Measurements from ENCODE around the gene SERTAD2. TPM values are rescaled to one million over a fixed set of nuclear protein-coding genes. Genes with fewer than 3 reads are reported as not detected.

Gene SERTAD2
- total RNA-seq, 2 donors from 2014 or later, result 3.3 to 6.7 TPM

DNA sequence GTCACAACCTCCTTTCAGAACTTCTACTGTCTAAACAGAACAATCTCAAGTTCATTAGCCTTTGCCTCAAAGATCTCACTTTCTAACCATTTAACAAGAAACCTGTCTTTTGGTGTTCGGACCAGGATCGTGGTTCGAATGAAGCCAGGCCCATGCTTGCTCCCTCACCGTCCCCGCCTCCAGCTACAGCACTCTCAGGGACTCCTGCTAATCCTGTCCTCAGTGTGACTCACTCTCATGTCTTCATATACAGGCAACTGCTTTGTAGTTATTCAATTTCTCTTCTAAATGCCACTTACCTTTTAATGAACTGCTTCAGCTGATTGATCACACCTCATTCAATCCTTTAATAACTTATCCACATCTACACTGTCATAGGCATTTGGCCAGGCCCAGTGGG is 15.8 kb downstream of the SERTAD2 start:
- Histone ChIP-seq H3K4me1 (peaks cover 28% of the 10 kb centered on the region), H3K9me3 (no peaks in the 10 kb centered on the region), H3K36me3 (replicated peaks in 1 of 2; ENCODE audit: insufficient read depth in 1 of 2, low read depth in 2 of 2) (peaks cover 0 to 6% of the 10 kb centered on the region in 2 donors), H3K4me3 (no peak overlapping the region), H3K27me3 (no peaks in the 10 kb centered on the region), H3K27ac (no peak overlapping the region)
- TF ChIP-seq CTCF (IDR thresholded peaks at IDR 0.05), result no peak
- TF ChIP-seq POLR2A (IDR thresholded peaks at IDR 0.05), result no peak
- ATAC-seq (no peak), DNase-seq (no peak)
- 92 to 94% methylated on average over 5 of the region's 5 CpGs for WGBS, 2 donors
- intact Hi-C loops (cut with DNase I), result no loop called here

DNA sequence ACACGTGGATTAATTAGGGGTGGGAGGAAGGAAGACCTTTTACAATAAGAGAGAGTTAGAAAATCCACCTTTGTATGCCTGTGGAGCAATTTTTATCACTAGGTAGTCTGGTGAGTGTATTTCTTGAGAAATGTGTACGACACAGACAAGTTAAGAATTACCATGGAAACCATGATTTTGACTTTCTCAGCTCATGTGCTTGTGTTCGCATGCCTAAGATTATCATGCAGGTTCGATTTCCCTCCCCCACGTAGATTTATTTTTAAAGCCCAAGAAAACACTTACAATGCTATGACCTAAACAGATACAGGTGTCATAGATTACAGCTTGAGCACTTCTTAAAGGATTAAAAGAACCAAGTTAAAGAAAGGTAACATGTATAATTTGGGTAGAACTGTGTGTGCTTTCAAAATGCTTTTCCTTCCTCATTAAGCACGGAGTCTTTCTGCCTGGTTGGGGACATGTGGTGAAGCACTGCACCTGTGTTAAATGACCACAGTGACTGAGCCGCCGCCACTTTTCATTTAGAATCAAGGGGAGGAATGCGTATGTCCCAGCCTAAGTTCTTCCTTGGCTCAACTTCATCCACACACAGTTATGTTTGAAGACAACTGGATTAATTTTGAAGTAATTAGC is 16.6 kb downstream of the SERTAD2 start:
- intact Hi-C loops (cut with DNase I), result no loop called here
- 50 to 65% methylated on average over 9 of the region's 9 CpGs for WGBS, 2 donors
- ATAC-seq (no peak), DNase-seq (no peak)
- no peaks in the 10 kb centered on the region for H3K27me3 ChIP-seq
- H3K36me3 ChIP-seq (replicated peaks in 1 of 2; ENCODE audit: insufficient read depth in 1 of 2, low read depth in 2 of 2), result peaks cover 0 to 6% of the 10 kb centered on the region in 2 donors
- no peaks in the 10 kb centered on the region for H3K9me3 ChIP-seq
- H3K4me1 ChIP-seq, result peaks cover 28% of the 10 kb centered on the region
- TF ChIP-seq CTCF (IDR thresholded peaks at IDR 0.05) (no peak), POLR2A (IDR thresholded peaks at IDR 0.05) (no peak)
- no peak overlapping the region for H3K27ac ChIP-seq
- H3K4me3 ChIP-seq, result no peak overlapping the region

DNA sequence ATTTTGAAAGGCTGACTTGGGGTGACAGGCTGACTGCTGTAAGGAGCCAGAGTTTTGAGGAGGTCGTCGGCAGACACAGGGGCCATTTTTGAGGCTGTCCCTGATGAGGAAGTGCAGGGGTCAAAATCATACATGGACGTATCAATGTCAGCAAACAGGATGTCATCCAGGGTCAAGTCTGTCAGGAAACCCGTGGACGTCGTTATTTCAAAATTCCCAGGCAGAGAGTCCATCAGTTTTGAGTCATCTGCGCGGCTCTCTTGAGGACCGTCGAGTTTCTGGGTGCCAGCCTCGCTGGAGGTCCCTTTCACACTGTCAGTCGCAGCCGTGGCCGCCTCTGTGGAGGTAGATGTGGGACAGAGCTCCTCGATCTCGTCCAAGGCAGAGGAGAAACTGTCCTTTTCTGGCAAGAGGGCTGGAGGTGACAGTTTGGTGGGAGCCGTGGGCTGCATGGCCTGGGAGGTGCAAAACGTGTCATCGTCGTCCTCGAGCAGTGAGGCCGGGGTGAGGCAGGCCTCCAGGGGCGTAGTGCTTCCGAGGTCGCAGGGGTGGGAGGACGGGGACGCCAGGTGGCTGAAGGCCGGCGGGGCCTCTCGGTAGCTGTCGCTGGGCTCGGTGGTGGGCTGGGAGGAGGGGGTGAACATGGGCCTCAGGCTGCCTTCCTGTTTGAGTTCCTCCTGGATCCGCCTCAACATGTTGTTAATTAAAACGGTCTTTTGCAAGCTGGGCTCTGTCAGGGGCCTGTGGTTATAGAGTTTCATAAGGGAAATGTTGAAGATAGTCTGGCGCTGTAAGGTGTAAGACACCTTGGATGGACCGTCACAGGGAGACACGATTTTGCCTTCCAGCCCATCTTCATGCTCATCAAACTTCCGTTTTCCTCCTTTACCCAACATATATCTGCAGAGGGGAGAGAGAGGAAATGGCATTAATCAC is 17.5 kb downstream of the SERTAD2 start:
- H3K4me1 ChIP-seq, result peaks cover 19% of the 10 kb centered on the region
- H3K27ac ChIP-seq, result no peak overlapping the region
- TF ChIP-seq POLR2A (IDR thresholded peaks at IDR 0.05), result no peak
- TF ChIP-seq CTCF (IDR thresholded peaks at IDR 0.05), result no peak
- ATAC-seq (no peak), DNase-seq (no peak)
- H3K4me3 ChIP-seq, result no peak overlapping the region
- H3K36me3 ChIP-seq (replicated peaks in 1 of 2; ENCODE audit: insufficient read depth in 1 of 2, low read depth in 2 of 2), result peaks cover 0 to 6% of the 10 kb centered on the region in 2 donors
- intact Hi-C loops (cut with DNase I), result no loop called here
- WGBS, 2 donors, result 75 to 95% methylated on average over 38 of the region's 38 CpGs
- no peaks in the 10 kb centered on the region for H3K27me3 ChIP-seq
- no peaks in the 10 kb centered on the region for H3K9me3 ChIP-seq

DNA sequence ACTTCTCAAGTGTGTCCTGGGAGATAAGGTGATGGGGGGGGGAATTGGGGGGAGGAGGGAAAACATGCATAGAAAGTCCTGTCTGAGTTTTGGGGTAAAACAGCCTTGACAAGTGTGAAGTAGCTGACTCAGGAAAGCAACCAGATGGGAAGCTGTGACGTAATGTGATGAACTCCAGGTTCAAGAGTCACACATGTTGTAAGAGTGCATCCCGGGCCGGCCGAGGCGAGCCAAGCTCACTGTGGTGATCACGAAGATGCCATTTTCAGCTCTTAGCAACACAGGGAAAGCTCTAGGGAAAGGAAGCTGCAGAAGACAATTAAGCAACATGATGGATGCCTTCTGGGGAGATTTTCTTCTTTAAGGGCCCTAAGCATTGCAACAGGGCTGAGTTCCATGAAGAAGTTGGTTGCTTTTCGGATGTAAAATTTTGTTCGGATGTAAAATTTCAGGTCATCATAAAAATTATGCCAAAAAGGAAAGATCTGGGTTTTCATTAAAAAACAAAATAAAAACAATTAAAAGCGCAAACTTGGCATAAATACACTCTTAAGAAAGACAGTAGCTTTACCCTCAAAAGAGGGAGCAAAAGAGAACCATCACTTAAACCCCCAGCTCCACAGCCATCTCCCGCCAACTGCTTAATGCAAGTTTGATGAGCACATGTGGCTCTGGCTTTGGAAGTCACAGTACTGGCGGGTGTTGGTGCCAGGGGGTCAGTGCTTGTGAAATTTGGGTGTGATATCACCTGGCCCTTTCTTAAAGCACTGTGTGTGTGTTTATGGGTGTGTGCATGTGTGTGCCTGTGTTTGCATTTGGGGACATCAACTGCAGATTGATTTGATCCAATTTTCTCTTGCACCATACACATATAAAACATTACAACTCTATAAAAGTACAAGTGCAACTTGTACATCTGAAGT is 19.1 kb downstream of the SERTAD2 start:
- H3K36me3 ChIP-seq (replicated peaks in 1 of 2; ENCODE audit: insufficient read depth in 1 of 2, low read depth in 2 of 2), result peaks cover 0 to 6% of the 10 kb centered on the region in 2 donors
- H3K27me3 ChIP-seq, result no peaks in the 10 kb centered on the region
- peaks cover 4% of the 10 kb centered on the region for H3K4me1 ChIP-seq
- ATAC-seq, result peak; percentile 41
- H3K27ac ChIP-seq, result no peak overlapping the region
- 81 to 88% methylated on average over 11 of the region's 11 CpGs for WGBS, 2 donors
- intact Hi-C loops (cut with DNase I), result no loop called here
- no peak overlapping the region for H3K4me3 ChIP-seq
- TF ChIP-seq CTCF (IDR thresholded peaks at IDR 0.05) (no peak), POLR2A (IDR thresholded peaks at IDR 0.05) (no peak)
- no peaks in the 10 kb centered on the region for H3K9me3 ChIP-seq
- DNase-seq, result peak in 2 of 4 donors; percentile 40 to 49

Measured in body of pancreas (tissue), 4 donors.